AG20443 (cell line): ENCODE measurements around the gene C10orf71.

Source experiments
- DNase-seq: peaks from one replicate; pipeline ENCODE4 v3.0.0; 2012; ENCODE audit warnings: low spot score, mixed read lengths

Gene C10orf71

GRCh38 chr10:49298983-49299815 is at the start of gene C10orf71:
Gene C10orf71, plus strand, starts transcription at chr10:49299170. Its CDS starts 23,376 bp downstream, at chr10:49322546.
- DNase-seq, result no peak

- DNase-seq, result no peak
Observed at GRCh38 chr10:49252313-49253034, 46.5 kb upstream of the C10orf71 start.

GRCh38 chr10:49253340-49253906 is 45.5 kb upstream of the C10orf71 start:
- no peak for DNase-seq

- no peak for DNase-seq
Observed at GRCh38 chr10:49254150-49254549, 44.8 kb upstream of the C10orf71 start.

- no peak for DNase-seq
Observed at GRCh38 chr10:49254556-49255318, 44.2 kb upstream of the C10orf71 start.

GRCh38 chr10:49255883-49256282 is 43.1 kb upstream of the C10orf71 start:
- no peak for DNase-seq

GRCh38 chr10:49257154-49257553 is 41.8 kb upstream of the C10orf71 start:
- DNase-seq, result no peak

- DNase-seq, result no peak
Observed at GRCh38 chr10:49257626-49258349, 41.2 kb upstream of the C10orf71 start.

GRCh38 chr10:49258350-49258683 is 40.7 kb upstream of the C10orf71 start:
- no peak for DNase-seq

GRCh38 chr10:49260644-49261296 is 38.2 kb upstream of the C10orf71 start:
- no peak for DNase-seq

- DNase-seq, result no peak
Observed at GRCh38 chr10:49263591-49263990, 35.4 kb upstream of the C10orf71 start.

- no peak for DNase-seq
Observed at GRCh38 chr10:49264177-49264677, 34.7 kb upstream of the C10orf71 start.

- DNase-seq, result no peak
Observed at GRCh38 chr10:49265885-49266284, 33.1 kb upstream of the C10orf71 start.

- no peak for DNase-seq
Observed at GRCh38 chr10:49268185-49268584, 30.8 kb upstream of the C10orf71 start.

GRCh38 chr10:49269523-49269922 is 29.4 kb upstream of the C10orf71 start:
- no peak for DNase-seq

- no peak for DNase-seq
Observed at GRCh38 chr10:49270565-49270964, 28.4 kb upstream of the C10orf71 start.

GRCh38 chr10:49271346-49271745 is 27.6 kb upstream of the C10orf71 start:
- DNase-seq, result no peak

GRCh38 chr10:49272251-49273081 is 26.5 kb upstream of the C10orf71 start:
- DNase-seq, result peak; percentile 88

GRCh38 chr10:49273082-49273465 is 25.9 kb upstream of the C10orf71 start:
- peak; percentile 38 for DNase-seq

- no peak for DNase-seq
Observed at GRCh38 chr10:49273626-49274025, 25.3 kb upstream of the C10orf71 start.
